HepG2 (cell line): Measurements from ENCODE around the gene CBX7. TPM values are rescaled to one million over a fixed set of nuclear protein-coding genes. Genes with fewer than 3 reads are reported as not detected.

Experiments used
- ATAC-seq: fragments of 200-7000 bp; cut with Tn5 transposase; 3 replicates; pipeline ENCODE4 v1.9.1; 2020; ENCODE audit warnings: mild to moderate bottlenecking, moderate library complexity
- BruUV-seq: library from RNA; stranded (reverse); fragments of 400-500 nt; replicated peaks from 2 replicates; lab custom pipeline; 2021; lab: Mats Ljungman, UMichigan
- CTCF ChIA-PET: fragments of 300-600 bp; formaldehyde crosslinking; extraction: SDS; loops from one replicate; lab custom pipeline; 2021; ENCODE audit warnings: low total read pairs, inconsistent platforms, low intra/inter-chr PET ratio; lab: Yijun Ruan, JAX
- POLR2A ChIA-PET: fragments of 350-600 bp; sonication (Branson Sonifier 250); formaldehyde crosslinking; loops from one replicate; lab custom pipeline; 2020; ENCODE audit warnings: antibody characterized with exemption, inconsistent platforms; lab: Yijun Ruan, JAX
- DNase-seq: peaks from one replicate; pipeline ENCODE4 v3.0.0-alpha.2; 2015; ENCODE audit warnings: low spot score
- FAIRE-seq: peaks from 3 replicates; lab custom pipeline; 2011; peaks lifted over from hg19 to GRCh38; lab: Jason Lieb, UNC
- H2AFZ ChIP-seq: one replicate; pipeline ENCODE4 v1.6.1; 2011; ENCODE audit warnings: low read length, inconsistent platforms
- H3K27ac ChIP-seq: fragments of 300-600 bp; 3 replicates; pipeline ENCODE4 v1.8.0; 2011; ENCODE audit warnings: mixed run types, mild to moderate bottlenecking, mixed read lengths, low read length, inconsistent platforms; ENCODE audit not compliant: insufficient read depth; ENCODE audit errors: extremely low read length
- H3K27me3 ChIP-seq, 2 experiments: fragments of 200-600 bp in 1 of 2; 2 replicates in 1 of 2; 3 replicates in 1 of 2; pipeline versions ENCODE4 v1.6.0 to v1.8.0; 2011; ENCODE audit warnings: low read length in 2 of 2, mild to moderate bottlenecking in 2 of 2, moderate library complexity in 2 of 2, inconsistent platforms in 1 of 2; ENCODE audit not compliant: insufficient read depth in 2 of 2, control insufficient read depth in 1 of 2
- H3K36me3 ChIP-seq, 2 experiments: fragments of 200-600 bp in 1 of 2; replicated peaks in 1 of 2; 2 replicates in 1 of 2; 3 replicates in 1 of 2; pipeline versions ENCODE4 v1.5.1 to v1.8.0; 2011; ENCODE audit warnings: low read length in 2 of 2, inconsistent platforms in 1 of 2; ENCODE audit not compliant: insufficient read depth in 2 of 2, control insufficient read depth in 1 of 2
- H3K4me1 ChIP-seq: 2 replicates; pipeline ENCODE4 v1.5.1; 2012; ENCODE audit warnings: low read length, inconsistent platforms; ENCODE audit not compliant: insufficient read depth
- H3K4me2 ChIP-seq: 2 replicates; pipeline ENCODE4 v1.6.0; 2011; ENCODE audit warnings: low read depth, low read length, inconsistent platforms
- H3K4me3 ChIP-seq, 3 experiments: fragments of 200-600 bp in 1 of 3; sonication (generic), shearing (Covaris generic) in 1 of 3; replicated peaks in 1 of 3; 2 replicates each; pipeline ENCODE4 v1.5.1; 2011 to 2016; ENCODE audit warnings: low read length in 3 of 3, inconsistent platforms in 2 of 3, low read depth in 2 of 3, mild to moderate bottlenecking in 2 of 3, control low read depth in 1 of 3, mixed read lengths in 1 of 3; ENCODE audit not compliant: insufficient read depth in 1 of 3
- H3K79me2 ChIP-seq: one replicate; pipeline ENCODE4 v1.6.1; 2011; ENCODE audit warnings: low read length, inconsistent platforms; ENCODE audit not compliant: insufficient read depth
- H3K9ac ChIP-seq: 2 replicates; pipeline ENCODE4 v1.6.0; 2011; ENCODE audit warnings: mild to moderate bottlenecking, low read depth, low read length, inconsistent platforms; ENCODE audit not compliant: insufficient read depth
- H3K9me3 ChIP-seq: 2 replicates; pipeline ENCODE4 v1.5.1; 2012; ENCODE audit warnings: mild to moderate bottlenecking, low read length
- H4K20me1 ChIP-seq: 2 replicates; pipeline ENCODE4 v1.6.0; 2011; ENCODE audit warnings: inconsistent platforms, mild to moderate bottlenecking, low read length, moderate library complexity; ENCODE audit not compliant: insufficient read depth
- FOSL2 ChIP-seq: sonication (generic); formaldehyde crosslinking; IDR thresholded peaks from 2 replicates; pipeline ENCODE4 v1.4.0; 2020; ENCODE audit warnings: missing genetic modification reagents
- KAT2B ChIP-seq: fragments of 150-350 bp; IDR thresholded peaks from 2 replicates; pipeline ENCODE4 v1.6.1; 2014; ENCODE audit warnings: low read depth, low read length, borderline replicate concordance
- LCORL ChIP-seq, 2 experiments: fragments of 450-650 bp in 1 of 2; sonication (generic) in 1 of 2; formaldehyde crosslinking in 1 of 2; IDR thresholded peaks; 2 replicates each; pipeline versions ENCODE4 v1.5.0 to v1.6.1; 2017 to 2020; ENCODE audit warnings: antibody characterized with exemption in 1 of 2, missing genetic modification reagents in 1 of 2
- MATR3 ChIP-seq: sonication (generic); formaldehyde crosslinking; IDR thresholded peaks from 2 replicates; pipeline ENCODE4 v1.4.0; 2020; ENCODE audit warnings: missing genetic modification reagents
- TBX2 ChIP-seq: sonication (generic); formaldehyde crosslinking; IDR thresholded peaks from 2 replicates; pipeline ENCODE4 v1.5.0; 2020; ENCODE audit warnings: missing genetic modification reagents, mild to moderate bottlenecking, borderline replicate concordance
- ZNF121 ChIP-seq: sonication (generic); formaldehyde crosslinking; IDR thresholded peaks from 2 replicates; pipeline ENCODE4 v1.5.0; 2020; ENCODE audit warnings: mild to moderate bottlenecking, missing genetic modification reagents
- ZNF317 ChIP-seq: sonication (generic); formaldehyde crosslinking; IDR thresholded peaks from 2 replicates; pipeline ENCODE4 v1.5.0; 2020; ENCODE audit warnings: mild to moderate bottlenecking, missing genetic modification reagents
- WGBS: methylation state at CpG from one replicate; pipeline ENCODE4 v1.1.6; 2017; ENCODE audit warnings: low lambda C conversion rate; 5-methylcytosine and 5-hydroxymethylcytosine counted together
- in situ Hi-C: cut with HindIII; loops from 2 replicates; pipeline ENCODE4 v1.10.0; 2017; ENCODE audit warnings: low pct_unique_long_range_greater_than_20kb; ENCODE audit not compliant: extremely low pct_ligation_motif_present
- intact Hi-C: fragments of 100-400 bp; cut with micrococcal nuclease; formaldehyde crosslinking; loops from one replicate; pipeline ENCODE4 v1.10.0; 2022; ENCODE audit not compliant: unreplicated experiment
- polyA plus RNA-seq, 8 experiments: library from polyadenylated mRNA; depleted of rRNA in 3 of 8; stranded (reverse) in 7 of 8; unstranded in 1 of 8; fragments of >200 nt; fragmentation: Illumina TruSeq in 4 of 8; extraction: Trizol in 4 of 8; gene quantifications; 2 replicates each; pipeline versions ENCODE4 v1.2.1 to v1.2.3, GENCODE V29; 2011 to 2016; ENCODE audit warnings: low read depth in 4 of 8, missing spikeins in 1 of 8, mixed read lengths in 1 of 8; ENCODE audit not compliant: insufficient read depth in 1 of 8
- total RNA-seq, 5 experiments: library from RNA; depleted of rRNA; stranded (reverse); fragments of >200 nt; fragmentation: Illumina TruSeq; extraction: Trizol; gene quantifications; 2 replicates each; pipeline ENCODE4 v1.2.3, GENCODE V29; 2016; ENCODE audit warnings: low read depth in 1 of 5
- TF ChIP-seq, protein P1 (sequence below): fragments of 450-650 bp; IDR thresholded peaks from 2 replicates; pipeline ENCODE4 v1.6.1; 2017; ENCODE audit warnings: mild to moderate bottlenecking
- TF ChIP-seq, protein P2 (sequence below): sonication (generic); formaldehyde crosslinking; IDR thresholded peaks from 2 replicates; pipeline ENCODE4 v1.9.0; 2022; ENCODE audit warnings: low read depth, missing genetic modification reagents
- TF ChIP-seq, protein P3 (sequence below): IDR thresholded peaks from 2 replicates; pipeline ENCODE4 v1.6.1; 2016; ENCODE audit warnings: missing biosample characterization, missing genetic modification reagents, low read depth

The CBX7 gene
- total and polyA plus RNA-seq, 2 of the 13 experiments (the other 11 are each of a cell fraction or from before 2014, with no cell fraction given), result 0.35 to 4.9 TPM

DNA sequence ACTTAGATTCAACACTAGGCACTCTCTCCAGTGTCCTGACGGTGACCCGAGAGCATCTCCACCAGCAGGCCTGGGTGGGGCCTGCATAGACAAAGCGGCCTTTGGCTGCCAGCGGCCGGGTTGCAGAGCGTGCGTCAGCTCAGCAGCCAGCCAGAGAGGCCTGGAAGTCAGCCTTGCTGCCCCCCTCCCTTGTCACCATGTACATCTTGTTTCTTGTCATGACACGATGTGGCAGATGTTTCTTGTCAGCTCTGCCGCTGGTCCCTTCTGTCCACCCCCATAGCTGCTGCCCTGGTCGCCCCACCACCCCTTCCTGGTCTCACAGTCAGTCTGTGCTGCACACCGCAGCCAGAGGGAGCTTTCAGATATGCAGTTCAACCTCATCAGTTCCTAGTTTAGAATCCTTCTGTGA lies 33.1 kb upstream of the CBX7 start (continued):
- TF ChIP-seq, protein P1, sequence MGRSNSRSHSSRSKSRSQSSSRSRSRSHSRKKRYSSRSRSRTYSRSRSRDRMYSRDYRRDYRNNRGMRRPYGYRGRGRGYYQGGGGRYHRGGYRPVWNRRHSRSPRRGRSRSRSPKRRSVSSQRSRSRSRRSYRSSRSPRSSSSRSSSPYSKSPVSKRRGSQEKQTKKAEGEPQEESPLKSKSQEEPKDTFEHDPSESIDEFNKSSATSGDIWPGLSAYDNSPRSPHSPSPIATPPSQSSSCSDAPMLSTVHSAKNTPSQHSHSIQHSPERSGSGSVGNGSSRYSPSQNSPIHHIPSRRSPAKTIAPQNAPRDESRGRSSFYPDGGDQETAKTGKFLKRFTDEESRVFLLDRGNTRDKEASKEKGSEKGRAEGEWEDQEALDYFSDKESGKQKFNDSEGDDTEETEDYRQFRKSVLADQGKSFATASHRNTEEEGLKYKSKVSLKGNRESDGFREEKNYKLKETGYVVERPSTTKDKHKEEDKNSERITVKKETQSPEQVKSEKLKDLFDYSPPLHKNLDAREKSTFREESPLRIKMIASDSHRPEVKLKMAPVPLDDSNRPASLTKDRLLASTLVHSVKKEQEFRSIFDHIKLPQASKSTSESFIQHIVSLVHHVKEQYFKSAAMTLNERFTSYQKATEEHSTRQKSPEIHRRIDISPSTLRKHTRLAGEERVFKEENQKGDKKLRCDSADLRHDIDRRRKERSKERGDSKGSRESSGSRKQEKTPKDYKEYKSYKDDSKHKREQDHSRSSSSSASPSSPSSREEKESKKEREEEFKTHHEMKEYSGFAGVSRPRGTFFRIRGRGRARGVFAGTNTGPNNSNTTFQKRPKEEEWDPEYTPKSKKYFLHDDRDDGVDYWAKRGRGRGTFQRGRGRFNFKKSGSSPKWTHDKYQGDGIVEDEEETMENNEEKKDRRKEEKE, result no peak
- TF ChIP-seq LCORL (IDR thresholded peaks at IDR 0.05), result no peak
- TF ChIP-seq LCORL (CRISPR knock-in tag; IDR thresholded peaks at IDR 0.05), result 0 out of 2 replicates have a peak, but pooled peaks have one; percentile 41

DNA sequence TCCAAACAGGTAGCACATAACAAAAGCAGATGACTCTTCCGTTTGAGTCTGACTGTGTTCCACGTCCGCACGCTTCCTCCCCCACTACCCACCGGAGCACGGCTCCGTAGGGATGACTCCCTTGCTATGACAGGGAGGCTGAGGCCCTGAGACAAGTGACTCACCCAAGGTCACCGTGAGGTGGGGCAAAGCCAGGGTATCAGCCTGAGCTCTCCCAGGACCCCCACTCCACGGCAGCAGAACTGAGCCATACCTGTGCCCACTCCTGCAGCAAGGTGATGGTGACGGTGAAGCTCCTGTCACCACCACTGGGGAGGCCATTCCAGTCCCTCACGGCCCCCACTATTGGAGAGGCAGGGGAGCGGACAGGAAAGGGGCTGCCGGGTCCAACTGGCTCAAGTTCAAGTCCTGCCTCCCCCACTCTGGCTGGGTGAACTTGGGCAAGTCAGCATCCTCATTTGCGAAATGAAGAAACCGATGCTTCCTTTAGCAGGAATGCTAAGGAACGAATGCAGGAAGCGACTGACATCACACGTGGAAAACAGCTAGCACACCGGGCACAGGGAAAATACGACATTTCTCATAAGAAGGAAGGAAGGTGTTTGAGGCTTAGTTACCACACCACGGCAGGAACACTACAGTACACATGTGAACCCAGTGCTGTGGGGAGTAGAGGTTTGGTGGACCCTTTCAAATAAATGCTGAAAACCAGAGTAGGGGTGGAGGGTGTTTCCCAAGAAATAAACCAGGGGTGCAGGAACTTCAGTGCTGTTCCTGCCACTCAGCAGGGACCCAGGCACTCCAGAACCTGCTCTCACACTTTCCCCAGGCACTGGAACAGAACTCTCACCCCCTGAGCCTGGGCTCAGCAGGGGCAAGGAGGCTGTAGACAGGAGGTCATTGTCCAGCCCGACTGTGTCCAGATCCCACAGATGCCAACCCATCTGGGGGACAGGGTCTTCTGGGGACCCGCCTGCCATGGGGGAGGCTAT lies 32.4 kb upstream of the CBX7 start:
- Histone ChIP-seq H3K79me2 (no peaks in the 10 kb centered on the region), H3K4me1 (peaks cover 36% of the 10 kb centered on the region), H3K9ac (0 out of 2 replicates have a peak overlapping the region, but pooled peaks have one; percentile 26), H3K9me3 (no peaks in the 10 kb centered on the region), H3K4me3 (peak overlapping the region in 1 of 3 experiments; percentile 63; a peak in 1 of 6 replicates), H2AFZ (no peak overlapping the region), H3K27me3 (peaks cover 0 to 23% of the 10 kb centered on the region in 2 experiments; a peak in 2 of 5 replicates), H3K4me2 (peak overlapping the region; percentile 63; the same call in 1 of the 2 replicates), H3K36me3 (no peaks in the 10 kb centered on the region), H3K27ac (no peak overlapping the region), H4K20me1 (no peaks in the 10 kb centered on the region)
- intact Hi-C loops (no loop called here), in situ Hi-C loops (no loop called here)
- WGBS, result 37% methylated on average over 17 of the region's 23 CpGs
- POLR2A ChIA-PET, result interaction anchor here (1.1 to 1.9 kb wide), 3 partner anchors 10 to 135 kb away, joined by 3 to 4 read pairs (median 4); partner anchors contain the start of gene RPL3
- BruUV-seq, result no TSS peak
- FAIRE-seq (no peak), DNase-seq (no peak), ATAC-seq (peak; percentile 34)
- CTCF ChIA-PET, result no interaction called here
- TF ChIP-seq TBX2 (no peak), FOSL2 (CRISPR knock-in tag) (peak; percentile 62), KAT2B (no peak), MATR3 (no peak), ZNF121 (CRISPR knock-in tag) (no peak), ZNF317 (CRISPR knock-in tag) (no peak)
- TF ChIP-seq, protein P2, sequence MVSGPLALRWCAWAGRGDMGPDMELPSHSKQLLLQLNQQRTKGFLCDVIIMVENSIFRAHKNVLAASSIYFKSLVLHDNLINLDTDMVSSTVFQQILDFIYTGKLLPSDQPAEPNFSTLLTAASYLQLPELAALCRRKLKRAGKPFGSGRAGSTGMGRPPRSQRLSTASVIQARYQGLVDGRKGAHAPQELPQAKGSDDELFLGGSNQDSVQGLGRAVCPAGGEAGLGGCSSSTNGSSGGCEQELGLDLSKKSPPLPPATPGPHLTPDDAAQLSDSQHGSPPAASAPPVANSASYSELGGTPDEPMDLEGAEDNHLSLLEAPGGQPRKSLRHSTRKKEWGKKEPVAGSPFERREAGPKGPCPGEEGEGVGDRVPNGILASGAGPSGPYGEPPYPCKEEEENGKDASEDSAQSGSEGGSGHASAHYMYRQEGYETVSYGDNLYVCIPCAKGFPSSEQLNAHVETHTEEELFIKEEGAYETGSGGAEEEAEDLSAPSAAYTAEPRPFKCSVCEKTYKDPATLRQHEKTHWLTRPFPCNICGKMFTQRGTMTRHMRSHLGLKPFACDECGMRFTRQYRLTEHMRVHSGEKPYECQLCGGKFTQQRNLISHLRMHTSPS (CRISPR knock-in tag), result no peak
- TF ChIP-seq, protein P3, sequence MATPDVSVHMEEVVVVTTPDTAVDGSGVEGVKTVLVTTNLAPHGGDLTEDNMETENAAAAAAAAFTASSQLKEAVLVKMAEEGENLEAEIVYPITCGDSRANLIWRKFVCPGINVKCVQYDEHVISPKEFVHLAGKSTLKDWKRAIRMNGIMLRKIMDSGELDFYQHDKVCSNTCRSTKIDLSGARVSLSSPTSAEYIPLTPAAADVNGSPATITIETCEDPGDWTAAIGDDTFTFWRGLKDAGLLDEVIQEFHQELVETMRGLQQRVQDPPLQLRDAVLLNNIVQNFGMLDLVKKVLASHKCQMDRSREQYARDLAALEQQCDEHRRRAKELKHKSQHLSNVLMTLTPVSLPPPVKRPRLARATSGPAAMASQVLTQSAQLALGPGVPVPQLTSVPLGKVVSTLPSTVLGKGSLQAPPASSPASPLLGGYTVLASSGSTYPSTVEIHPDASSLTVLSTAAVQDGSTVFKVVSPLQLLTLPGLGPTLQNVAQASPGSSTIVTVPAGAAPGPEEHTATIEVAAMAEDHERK (CRISPR knock-in tag), result no peak
